OCI-LY7 (cell line): ENCODE results near the gene ZNF23.

Source experiments
- EZH2phosphoT487 ChIP-seq: fragments of 200-600 bp; sonication (generic); IDR thresholded peaks from 2 replicates; pipeline ENCODE4 v1.6.1; 2018; ENCODE audit warnings: low read depth, borderline replicate concordance, mild to moderate bottlenecking, mixed run types, antibody characterized with exemption, low read length, moderate library complexity, mixed read lengths
- TF ChIP-seq, protein P1 (sequence below): fragments of 200-600 bp; sonication (generic); conservative IDR thresholded peaks from 2 replicates; pipeline ENCODE4 v1.5.1; 2014; ENCODE audit warnings: mild to moderate bottlenecking, antibody characterized with exemption, low read length, moderate library complexity, mixed read lengths

DNA sequence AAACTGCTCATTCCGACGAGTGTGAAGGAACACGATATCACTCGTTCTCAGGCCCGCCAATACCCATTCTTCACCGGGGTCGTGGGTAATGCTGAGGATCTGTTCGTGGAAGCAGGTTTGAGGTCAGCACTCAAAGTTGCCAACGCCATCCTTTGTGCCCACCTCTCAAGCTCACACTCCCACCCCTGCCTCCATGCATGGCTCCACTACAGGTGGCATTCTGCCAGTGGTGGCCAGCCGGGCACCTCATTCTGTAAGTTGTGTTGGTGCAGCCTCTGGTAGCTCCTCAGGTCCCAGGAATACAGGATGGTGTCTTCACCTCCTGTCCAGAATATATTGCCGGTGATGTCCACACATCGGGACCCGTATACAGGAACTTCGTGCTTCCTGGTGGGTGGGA is 30.9 kb downstream of the ZNF23 start:
- TF ChIP-seq, protein P1, sequence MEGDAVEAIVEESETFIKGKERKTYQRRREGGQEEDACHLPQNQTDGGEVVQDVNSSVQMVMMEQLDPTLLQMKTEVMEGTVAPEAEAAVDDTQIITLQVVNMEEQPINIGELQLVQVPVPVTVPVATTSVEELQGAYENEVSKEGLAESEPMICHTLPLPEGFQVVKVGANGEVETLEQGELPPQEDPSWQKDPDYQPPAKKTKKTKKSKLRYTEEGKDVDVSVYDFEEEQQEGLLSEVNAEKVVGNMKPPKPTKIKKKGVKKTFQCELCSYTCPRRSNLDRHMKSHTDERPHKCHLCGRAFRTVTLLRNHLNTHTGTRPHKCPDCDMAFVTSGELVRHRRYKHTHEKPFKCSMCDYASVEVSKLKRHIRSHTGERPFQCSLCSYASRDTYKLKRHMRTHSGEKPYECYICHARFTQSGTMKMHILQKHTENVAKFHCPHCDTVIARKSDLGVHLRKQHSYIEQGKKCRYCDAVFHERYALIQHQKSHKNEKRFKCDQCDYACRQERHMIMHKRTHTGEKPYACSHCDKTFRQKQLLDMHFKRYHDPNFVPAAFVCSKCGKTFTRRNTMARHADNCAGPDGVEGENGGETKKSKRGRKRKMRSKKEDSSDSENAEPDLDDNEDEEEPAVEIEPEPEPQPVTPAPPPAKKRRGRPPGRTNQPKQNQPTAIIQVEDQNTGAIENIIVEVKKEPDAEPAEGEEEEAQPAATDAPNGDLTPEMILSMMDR = no peak
- TF ChIP-seq EZH2phosphoT487 = no peak
